ENCODE data around the gene UBASH3B.
A peak's percentile ranks its signal among the peaks of the same experiment; 100 is the strongest.
"Not testable (repeated sequence)": the region's sequence is repeated elsewhere in the genome, so short reads cannot be mapped to it uniquely, and the experiment has no call there.

The UBASH3B gene

DNA sequence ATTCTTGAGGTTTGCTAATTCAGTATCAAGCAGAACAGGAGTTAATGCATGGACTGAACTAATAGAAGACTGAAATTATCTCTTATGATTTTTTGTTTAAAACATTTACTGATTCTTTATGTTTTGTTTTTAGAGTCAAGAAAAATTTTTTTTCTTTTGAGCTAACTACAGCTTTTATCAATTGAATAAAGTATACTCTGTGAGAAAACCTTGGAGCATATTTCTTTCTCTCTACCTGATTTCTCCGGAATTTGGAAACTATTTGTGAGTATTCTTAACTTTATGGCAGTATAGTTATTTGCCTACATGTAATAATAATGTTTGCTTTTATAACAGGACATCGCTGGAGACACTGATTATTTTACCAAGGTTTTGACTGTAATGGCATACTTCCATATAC, 164.6 kb downstream of the UBASH3B start:
- no peak for DNase-seq

GRCh38 chr11:122821169-122821568, 165.6 kb downstream of the UBASH3B start:
- DNase-seq, result no peak

- no peak for DNase-seq
These were observed 166.7 kb downstream of the UBASH3B start for GRCh38 chr11:122822241-122822640.

- DNase-seq, result no peak
These were observed 168.0 kb downstream of the UBASH3B start for GRCh38 chr11:122823564-122823963.

GRCh38 chr11:122829371-122829770, 173.8 kb downstream of the UBASH3B start:
- DNase-seq, result not testable (repeated sequence)

DNA sequence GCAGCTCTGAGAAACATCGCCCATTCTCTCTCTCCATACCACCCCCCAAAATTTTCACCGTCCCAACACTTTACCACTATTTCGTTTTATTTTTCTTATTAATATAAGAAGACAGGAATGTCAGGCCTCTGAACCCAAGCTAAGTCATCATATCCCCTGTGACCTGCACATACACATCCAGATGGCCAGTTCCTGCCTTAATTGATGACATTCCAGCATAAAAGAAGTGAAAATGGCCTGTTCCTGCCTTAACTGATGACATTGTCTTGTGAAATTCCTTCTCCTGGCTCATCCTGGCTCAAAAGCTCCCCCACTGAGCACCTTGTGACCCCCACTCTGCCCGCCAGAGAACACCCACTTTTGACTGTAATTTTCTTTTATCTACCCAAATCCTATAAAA, 176.8 kb downstream of the UBASH3B start:
- not testable (repeated sequence) for DNase-seq

- DNase-seq, result no peak
These were observed 177.4 kb downstream of the UBASH3B start for GRCh38 chr11:122832721-122833470.

GRCh38 chr11:122833846-122834464, 178.4 kb downstream of the UBASH3B start:
- DNase-seq, result no peak

- DNase-seq, result no peak
These were observed 181.4 kb downstream of the UBASH3B start for GRCh38 chr11:122836916-122837315.

GRCh38 chr11:122837528-122838346, 182.2 kb downstream of the UBASH3B start:
- no peak for DNase-seq

GRCh38 chr11:122843281-122844141, 188.0 kb downstream of the UBASH3B start:
- no peak for DNase-seq

DNA sequence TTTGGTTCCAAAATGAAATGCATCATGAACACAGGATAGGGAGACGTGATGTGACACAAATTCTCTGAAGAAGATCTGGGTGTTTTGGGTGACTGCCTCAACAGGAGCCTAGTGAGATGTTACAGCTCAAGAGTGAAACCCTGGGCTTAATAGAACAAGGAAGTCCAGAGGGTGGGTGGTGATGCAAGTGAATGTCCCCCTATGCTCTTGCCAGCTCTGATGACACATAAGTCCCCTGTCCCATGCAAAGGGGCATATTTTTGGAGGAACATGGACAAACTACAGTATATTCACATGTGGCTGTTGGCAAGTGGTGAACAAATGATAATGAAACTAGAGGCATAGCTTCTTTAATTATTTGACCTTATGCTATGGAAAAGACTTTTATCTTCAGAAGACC, 191.9 kb downstream of the UBASH3B start:
- no peak for DNase-seq

DNA sequence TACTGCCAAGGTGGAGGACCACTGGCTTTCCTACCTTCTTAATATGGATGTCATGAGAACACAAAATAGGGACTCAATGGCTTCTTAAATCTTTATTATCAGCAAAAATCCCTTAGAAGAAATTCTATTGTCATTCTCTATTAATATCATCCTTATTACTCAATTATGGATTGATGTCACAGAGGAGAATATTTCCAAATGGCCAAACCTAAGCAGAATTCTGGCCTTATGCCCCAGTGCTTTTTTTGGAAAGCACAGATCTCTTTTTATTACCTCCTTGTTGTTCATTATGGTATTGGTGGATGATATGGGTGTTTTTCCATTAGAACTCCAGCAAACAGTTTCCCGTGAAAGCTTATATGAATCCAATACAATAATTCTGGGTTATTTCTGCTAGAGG, 192.7 kb downstream of the UBASH3B start:
- no peak for DNase-seq

DNA sequence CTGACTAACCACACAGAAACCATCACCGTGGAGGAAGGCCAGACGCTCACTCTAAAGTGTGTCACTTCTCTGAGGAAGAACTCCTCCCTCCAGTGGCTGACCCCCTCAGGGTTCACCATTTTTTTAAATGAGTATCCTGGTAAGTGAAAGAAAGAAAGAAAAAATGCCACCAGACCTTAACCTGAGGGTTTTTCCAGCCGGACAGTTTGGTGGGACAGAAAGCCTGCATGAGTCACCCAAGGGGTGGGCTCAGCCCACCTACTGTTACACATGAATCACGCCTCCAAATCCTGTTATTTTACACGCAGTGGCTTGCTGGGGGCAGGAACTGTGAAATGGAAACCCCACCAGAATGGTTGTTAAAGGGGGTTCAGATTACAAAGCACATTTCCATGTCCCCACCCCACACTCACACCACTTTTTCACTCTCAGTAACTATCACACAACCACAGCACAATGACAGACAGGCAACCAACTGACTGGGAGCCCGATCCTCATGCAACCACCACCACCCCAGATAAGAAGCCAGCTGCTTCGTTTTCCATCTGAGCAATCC, 194.6 kb downstream of the UBASH3B start:
- no peak for DNase-seq

GRCh38 chr11:122851366-122851966, 195.9 kb downstream of the UBASH3B start:
- no peak for DNase-seq

DNA sequence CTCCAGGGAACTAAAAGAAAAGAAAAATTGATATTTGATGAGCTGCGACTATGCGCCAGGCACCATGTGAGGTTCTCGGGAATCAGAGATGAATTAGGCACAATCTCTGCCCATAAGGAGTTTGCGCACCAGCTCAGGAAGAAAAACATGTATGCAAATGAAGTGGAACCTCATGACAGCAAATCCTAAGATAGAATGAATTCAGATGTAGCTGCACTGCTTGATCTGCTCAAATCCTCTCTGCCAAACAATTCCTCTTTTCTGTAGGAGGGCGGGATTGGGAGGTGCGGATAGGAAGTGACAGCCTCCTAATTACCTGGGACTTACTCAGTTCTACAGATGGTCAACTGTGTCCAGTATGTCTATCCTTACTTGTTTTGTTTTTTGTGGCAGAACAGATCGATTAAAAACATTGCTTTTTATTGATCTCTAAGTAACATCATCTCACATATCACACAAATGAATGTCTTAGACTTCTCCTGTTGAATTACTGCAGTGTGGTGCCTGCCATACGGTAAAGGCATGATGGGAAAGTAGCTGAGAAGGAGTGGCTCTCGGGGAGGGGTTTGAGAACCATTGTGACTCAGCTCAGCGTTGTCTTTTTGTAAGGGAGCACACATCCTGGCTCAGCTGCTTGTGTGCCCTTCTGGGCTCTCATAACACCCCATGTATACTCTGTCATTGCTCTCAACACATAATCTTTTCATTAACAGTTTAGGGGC, 196.7 kb downstream of the UBASH3B start:
- DNase-seq, result no peak

- DNase-seq, result no peak
These were observed 197.3 kb downstream of the UBASH3B start for GRCh38 chr11:122852796-122853160.

GRCh38 chr11:122853261-122853660, 197.7 kb downstream of the UBASH3B start:
- DNase-seq, result no peak

DNA sequence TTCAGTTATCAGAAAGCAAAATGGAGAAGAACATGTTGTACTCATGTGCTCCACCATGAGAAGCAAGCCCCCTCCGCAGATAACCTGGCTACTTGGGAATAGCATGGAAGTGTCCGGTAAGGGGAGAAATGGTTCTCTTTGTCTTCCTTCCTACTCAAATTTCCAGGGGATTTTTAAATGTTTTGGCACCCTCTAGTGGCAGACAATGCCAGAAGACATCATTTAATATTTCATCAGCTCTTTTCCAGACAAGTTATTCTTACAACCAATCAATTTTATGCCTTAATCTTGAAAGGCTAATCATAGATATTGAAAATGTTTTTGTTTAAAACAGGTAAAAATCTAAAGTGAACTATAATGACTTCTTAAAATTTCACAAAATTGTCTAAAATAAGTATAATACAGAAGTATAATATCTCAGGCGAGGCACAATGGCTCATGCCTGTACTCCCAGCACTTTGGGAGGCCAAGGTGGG, 198.5 kb downstream of the UBASH3B start:
- DNase-seq, result peak; percentile 95

- DNase-seq, result no peak
These were observed 206.1 kb downstream of the UBASH3B start for GRCh38 chr11:122861631-122862030.

DNA sequence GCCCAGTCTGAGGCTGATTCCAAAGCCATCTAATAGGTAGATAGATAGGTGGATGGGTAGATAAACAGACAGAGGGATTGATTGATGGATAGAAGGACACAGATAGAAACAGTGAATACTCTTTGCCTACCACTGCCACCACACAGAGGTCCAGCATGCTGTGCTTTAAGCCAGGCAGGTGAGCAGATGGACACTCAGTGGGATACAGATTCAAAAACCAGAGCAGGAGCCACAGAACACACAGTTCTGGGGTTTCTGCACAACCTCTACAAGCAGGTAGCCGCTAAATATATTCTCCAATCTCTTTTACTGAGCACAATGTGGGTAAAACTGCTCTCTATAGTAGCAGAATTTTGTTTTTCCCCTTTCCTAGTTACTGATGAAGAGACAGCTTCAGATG, 206.6 kb downstream of the UBASH3B start:
- DNase-seq, result no peak
